Activated CD8-positive, alpha-beta memory T cell treated with anti-CD3 and anti-CD28 coated beads, Interleukin-2, amount 50 U/mL, for 48 hours (primary cell): ENCODE data around the gene TET1.
"Not testable (repeated sequence)": the region's sequence is repeated elsewhere in the genome, so short reads cannot be mapped to it uniquely, and the experiment has no call there.

Experiments
- DNase-seq: peaks from one replicate; pipeline ENCODE4 v3.0.0-alpha.2; 2020

The TET1 gene

DNA sequence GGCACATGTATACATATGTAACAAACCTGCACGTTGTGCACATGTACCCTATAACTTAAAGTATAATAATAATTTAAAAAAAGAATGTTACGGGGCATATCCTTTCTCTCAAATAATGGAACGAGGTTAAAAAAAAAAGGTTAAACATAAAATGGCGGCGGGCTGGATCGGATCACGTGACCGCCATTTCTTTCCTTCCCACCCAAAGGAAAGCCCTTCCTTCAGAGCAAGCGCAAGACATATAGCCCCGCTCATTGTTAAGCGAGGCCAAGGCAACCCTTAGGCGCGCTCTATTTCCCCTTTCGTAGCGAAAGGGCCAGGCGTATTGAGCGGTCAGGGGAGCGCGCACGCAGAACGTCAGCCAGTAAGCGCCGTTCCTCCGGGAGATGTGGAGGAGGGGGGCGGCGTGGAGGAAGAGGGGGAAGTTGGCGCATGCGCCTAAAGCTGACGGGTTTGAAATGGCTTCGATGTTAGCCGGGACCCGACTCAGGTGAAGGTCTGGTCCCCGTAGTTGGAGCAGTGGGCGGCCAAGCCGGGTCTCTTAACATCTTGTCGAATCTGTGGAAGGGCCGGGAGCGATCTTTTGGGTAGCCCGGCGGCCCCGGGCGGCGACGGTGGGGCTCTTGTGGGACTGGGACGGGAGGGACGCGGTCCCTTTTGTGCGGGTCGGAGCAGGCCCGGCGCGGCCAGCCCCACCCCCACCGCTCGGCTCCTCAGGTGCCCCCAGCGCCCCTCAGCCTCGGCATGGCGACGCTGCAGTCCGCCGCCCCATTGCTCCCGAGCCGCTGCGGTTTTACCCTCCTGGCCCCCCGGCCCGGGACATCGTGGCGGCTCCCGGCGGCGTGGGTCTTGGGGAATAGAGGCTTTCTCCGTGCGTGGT, 160.9 kb downstream of the TET1 start, which contains the start of gene CCAR1:
CCAR1 (plus strand) TSS at position 447 of the 880 bp plus-strand sequence. CDS start 1,266 bp downstream, outside the sequence.
- peak; percentile 98 for DNase-seq

- no peak for DNase-seq
Measured at GRCh38 chr10:68721673-68722335, 161.7 kb downstream of the TET1 start.

GRCh38 chr10:68725016-68725415, 164.9 kb downstream of the TET1 start:
- peak; percentile 34 for DNase-seq

- DNase-seq, result peak; percentile 18
Measured at GRCh38 chr10:68727146-68727545, 167.0 kb downstream of the TET1 start.

GRCh38 chr10:68732651-68733050, 172.5 kb downstream of the TET1 start:
- no peak for DNase-seq

DNA sequence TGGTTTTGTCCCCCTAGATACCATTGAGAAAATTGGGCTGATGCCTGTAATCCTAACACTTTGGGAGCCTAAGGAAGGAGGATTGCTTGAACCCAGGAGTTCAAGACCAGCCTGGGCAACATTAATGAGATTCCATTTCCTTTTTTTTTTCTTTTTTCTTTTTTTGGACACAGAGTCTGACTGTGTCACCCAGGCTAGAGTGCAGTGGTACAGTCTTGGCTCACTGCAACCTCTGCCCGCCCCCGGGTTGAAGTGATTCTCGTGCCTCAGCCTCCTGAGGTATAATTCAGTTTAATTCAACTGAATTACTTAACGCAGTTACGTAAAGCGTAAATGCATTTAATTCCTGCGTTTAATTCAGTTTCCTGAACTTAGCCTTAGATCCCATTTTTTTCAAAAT, 174.2 kb downstream of the TET1 start:
- no peak for DNase-seq

DNA sequence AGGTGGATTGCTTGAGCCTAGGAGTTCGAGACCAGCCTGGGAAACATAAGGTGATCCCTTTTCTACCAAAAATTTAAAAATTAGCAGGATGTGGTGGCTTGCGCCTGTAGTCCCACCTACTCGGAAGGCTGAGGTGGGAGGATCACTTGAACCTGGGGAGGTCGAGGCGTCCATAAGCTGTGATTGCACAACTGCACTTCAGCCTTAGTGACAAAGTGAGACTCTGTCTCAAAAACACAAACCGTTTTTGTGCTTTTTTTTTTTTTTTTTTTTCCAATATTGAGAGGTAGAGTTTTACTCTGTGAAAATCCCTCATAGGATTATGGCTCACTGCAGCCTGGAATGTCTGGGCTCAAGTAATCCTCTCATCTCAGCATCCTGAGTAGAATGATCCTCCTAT, 175.0 kb downstream of the TET1 start:
- DNase-seq, result no peak

- not testable (repeated sequence) for DNase-seq
Measured at GRCh38 chr10:68735739-68736138, 175.6 kb downstream of the TET1 start.

DNA sequence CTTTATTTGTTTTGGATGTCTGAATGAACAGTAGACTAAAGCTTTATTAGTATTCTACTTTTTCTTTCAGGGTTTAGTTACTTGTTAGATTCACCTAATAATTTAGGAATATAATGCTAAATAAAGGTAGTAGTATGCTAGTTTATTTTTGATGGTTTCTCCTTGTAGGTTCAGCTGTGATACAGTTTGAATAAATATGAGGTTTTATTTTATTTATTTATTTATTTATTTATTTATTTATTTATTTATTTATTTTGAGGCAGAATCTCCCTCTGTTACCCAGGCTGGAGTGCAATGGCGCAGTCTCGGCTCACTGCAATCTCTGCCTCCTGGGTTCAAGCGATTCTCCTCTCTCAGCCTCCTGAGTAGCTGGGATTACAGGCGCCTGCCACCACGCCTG, 180.5 kb downstream of the TET1 start:
- not testable (repeated sequence) for DNase-seq

- no peak for DNase-seq
Measured at GRCh38 chr10:68742397-68742796, 182.3 kb downstream of the TET1 start.
